ENCODE measurements around the gene MAMDC2.
"Not testable (repeated sequence)": the region's sequence is repeated elsewhere in the genome, so short reads cannot be mapped to it uniquely, and the experiment has no call there.

Gene MAMDC2

GRCh38 chr9:70222354-70222753, 178.7 kb downstream of the MAMDC2 start:
- TF ChIP-seq CTCF (IDR thresholded peaks at IDR 0.05; ENCODE audit: borderline replicate concordance, control extremely low read depth, extremely low read depth, insufficient read depth, missing control alignments), result no peak
- in situ Hi-C loops (cut with MboI; ENCODE audit: low sequenced_read_pairs, unreplicated experiment), result no loop called here
- DNase-seq (ENCODE audit: low spot score), result no peak

DNA sequence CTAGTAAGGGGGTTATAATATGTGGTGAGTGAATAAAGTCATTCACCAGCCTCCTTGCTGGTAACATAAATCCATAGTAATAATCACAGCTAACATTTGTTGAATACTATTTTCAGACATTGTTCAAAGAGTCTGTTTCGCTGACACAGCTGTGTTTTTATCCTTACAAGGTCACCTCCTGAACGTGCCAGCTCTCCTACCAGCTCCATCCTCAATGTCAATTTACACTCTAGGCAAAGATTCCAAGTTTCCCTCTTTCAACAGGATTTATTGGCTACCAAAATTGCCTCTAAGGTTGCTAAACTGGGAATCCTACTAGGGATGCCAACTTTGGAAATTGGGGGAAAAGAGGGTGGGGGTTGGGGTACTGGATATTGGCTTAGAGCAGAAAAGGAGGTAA, 184.5 kb downstream of the MAMDC2 start:
- in situ Hi-C loops (cut with MboI; ENCODE audit: low sequenced_read_pairs, unreplicated experiment), result no loop called here
- DNase-seq (ENCODE audit: low spot score), result no peak
- TF ChIP-seq CTCF (IDR thresholded peaks at IDR 0.05; ENCODE audit: borderline replicate concordance, control extremely low read depth, extremely low read depth, insufficient read depth, missing control alignments), result no peak

DNA sequence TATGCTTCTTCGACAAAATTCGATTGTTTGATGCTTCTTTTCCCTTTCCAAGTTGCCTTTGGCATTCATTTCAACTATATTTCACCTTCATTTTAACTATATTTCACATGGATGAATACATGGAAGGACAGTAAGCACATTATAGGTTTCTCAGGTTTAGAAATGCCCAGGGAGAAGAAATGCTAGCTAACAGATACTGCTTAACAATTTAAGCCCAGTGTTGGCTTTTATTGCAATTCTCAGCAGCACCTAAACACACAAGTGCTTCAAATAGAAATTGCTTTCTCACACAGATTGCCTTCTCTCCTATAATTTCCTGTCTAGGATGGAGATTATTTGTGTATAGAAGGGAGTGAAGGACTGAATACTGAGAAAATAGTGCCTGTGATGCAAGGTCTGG, 185.0 kb downstream of the MAMDC2 start:
- in situ Hi-C loops (cut with MboI; ENCODE audit: low sequenced_read_pairs, unreplicated experiment), result no loop called here
- DNase-seq (ENCODE audit: low spot score), result no peak
- no peak for TF ChIP-seq CTCF (IDR thresholded peaks at IDR 0.05; ENCODE audit: borderline replicate concordance, control extremely low read depth, extremely low read depth, insufficient read depth, missing control alignments)

DNA sequence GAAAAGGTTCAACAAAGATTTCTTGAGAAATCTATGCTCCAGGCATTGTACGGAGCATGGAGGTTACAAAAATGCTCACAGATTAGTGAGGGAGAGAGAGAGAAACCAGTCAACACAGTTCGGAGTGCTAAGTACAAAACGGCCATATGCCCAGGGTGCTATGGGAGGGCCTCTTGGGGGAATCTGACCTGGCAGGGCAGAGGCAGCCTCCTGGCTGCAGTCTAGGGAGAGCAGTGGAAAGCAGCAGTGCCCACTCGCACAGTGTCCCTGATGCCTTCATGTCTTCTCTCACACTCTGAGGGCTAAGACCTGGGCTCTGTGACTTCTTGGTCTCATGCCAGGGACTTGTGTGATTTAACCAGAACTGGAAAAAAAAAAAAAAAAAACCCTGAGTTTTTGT, 185.4 kb downstream of the MAMDC2 start:
- TF ChIP-seq CTCF (IDR thresholded peaks at IDR 0.05; ENCODE audit: borderline replicate concordance, control extremely low read depth, extremely low read depth, insufficient read depth, missing control alignments), result no peak
- in situ Hi-C loops (cut with MboI; ENCODE audit: low sequenced_read_pairs, unreplicated experiment), result no loop called here
- no peak for DNase-seq (ENCODE audit: low spot score)

- no peak for TF ChIP-seq CTCF (IDR thresholded peaks at IDR 0.05; ENCODE audit: borderline replicate concordance, control extremely low read depth, extremely low read depth, insufficient read depth, missing control alignments)
- DNase-seq (ENCODE audit: low spot score), result no peak
- in situ Hi-C loops (cut with MboI; ENCODE audit: low sequenced_read_pairs, unreplicated experiment), result no loop called here
Observed at GRCh38 chr9:70229579-70229978, 185.9 kb downstream of the MAMDC2 start.

- DNase-seq (ENCODE audit: low spot score), result no peak
- in situ Hi-C loops (cut with MboI; ENCODE audit: low sequenced_read_pairs, unreplicated experiment), result no loop called here
- TF ChIP-seq CTCF (IDR thresholded peaks at IDR 0.05; ENCODE audit: borderline replicate concordance, control extremely low read depth, extremely low read depth, insufficient read depth, missing control alignments), result no peak
Observed at GRCh38 chr9:70232476-70232875, 188.8 kb downstream of the MAMDC2 start.

DNA sequence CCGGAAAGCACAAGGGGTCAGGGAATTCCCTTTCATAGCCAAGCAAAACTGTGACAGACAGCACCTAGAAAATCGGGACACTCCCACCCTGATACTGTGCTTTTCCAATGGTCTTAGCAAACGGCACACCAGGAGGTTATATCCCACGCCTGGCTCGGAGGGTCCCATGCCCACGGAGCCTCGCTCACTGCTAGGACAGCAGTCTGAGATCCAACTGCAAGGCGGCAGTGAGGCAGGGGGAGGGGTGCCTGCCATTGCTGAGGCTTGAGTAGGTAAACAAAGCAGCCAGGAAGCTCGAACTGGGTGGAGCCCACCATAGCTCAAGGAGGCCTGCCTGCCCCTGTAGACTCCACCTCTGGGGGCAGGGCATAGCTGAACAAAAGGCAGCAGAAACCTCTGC, 190.6 kb downstream of the MAMDC2 start:
- in situ Hi-C loops (cut with MboI; ENCODE audit: low sequenced_read_pairs, unreplicated experiment); DNase-seq (ENCODE audit: low spot score): not testable (repeated sequence)

DNA sequence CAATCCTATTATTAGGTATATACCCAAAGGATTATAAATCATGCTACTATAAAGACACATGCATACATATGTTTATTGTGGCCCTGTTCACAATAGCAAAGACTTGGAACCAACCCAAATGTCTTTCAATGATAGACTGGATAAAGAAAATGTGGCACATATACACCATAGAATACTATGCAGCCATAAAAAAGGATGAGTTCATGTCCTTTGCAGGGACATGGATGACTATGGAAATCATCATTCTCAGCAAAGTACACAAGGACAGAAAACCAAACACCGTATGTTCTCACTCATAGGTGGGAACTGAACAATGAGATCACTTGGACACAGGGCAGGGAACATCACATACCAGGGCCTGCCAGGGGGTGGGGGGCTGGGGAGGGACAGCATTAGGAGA, 202.3 kb downstream of the MAMDC2 start:
- in situ Hi-C loops (cut with MboI; ENCODE audit: low sequenced_read_pairs, unreplicated experiment); DNase-seq (ENCODE audit: low spot score): not testable (repeated sequence)
